Lower leg skin (tissue), 3 donors: ENCODE data around the gene PPP4R1.

ENCODE experiments used
- POLR2A ChIP-seq, 2 donors: fragments of 450-650 bp; IDR thresholded peaks; one replicate each; pipeline ENCODE4 v1.6.1; 2016 to 2017; ENCODE audit warnings: antibody characterized with exemption in 2 of 2, mild to moderate bottlenecking in 1 of 2, moderate library complexity in 1 of 2
- TF ChIP-seq, protein P1 (sequence below), 3 donors: fragments of 450-650 bp; IDR thresholded peaks; one replicate each; pipeline ENCODE4 v1.5.1; 2016; ENCODE audit warnings: antibody characterized with exemption in 3 of 3, mild to moderate bottlenecking in 3 of 3, moderate library complexity in 2 of 3

DNA sequence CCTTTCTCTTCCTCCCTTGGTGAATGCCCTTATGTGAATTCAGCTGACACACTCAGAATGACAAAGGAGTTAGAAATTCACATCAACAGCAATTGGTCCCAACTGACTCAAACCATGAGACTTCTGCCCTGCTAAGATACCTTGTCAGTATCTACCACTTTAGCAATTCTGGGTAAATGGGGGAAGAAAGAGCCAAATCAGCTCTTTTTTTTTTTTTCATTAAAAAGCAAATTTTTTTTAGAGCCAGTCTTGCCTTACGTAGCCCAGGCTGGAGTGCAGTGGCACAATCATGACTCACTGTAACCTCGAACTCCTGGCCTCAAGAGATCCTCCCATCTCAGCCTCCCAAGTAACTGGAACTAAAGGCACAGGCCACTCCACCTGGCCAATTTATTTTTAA lies 1.7 kb upstream of the PPP4R1 start:
- TF ChIP-seq, protein P1, sequence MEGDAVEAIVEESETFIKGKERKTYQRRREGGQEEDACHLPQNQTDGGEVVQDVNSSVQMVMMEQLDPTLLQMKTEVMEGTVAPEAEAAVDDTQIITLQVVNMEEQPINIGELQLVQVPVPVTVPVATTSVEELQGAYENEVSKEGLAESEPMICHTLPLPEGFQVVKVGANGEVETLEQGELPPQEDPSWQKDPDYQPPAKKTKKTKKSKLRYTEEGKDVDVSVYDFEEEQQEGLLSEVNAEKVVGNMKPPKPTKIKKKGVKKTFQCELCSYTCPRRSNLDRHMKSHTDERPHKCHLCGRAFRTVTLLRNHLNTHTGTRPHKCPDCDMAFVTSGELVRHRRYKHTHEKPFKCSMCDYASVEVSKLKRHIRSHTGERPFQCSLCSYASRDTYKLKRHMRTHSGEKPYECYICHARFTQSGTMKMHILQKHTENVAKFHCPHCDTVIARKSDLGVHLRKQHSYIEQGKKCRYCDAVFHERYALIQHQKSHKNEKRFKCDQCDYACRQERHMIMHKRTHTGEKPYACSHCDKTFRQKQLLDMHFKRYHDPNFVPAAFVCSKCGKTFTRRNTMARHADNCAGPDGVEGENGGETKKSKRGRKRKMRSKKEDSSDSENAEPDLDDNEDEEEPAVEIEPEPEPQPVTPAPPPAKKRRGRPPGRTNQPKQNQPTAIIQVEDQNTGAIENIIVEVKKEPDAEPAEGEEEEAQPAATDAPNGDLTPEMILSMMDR (IDR thresholded peaks at IDR 0.05), result no peak
- TF ChIP-seq POLR2A (IDR thresholded peaks at IDR 0.05), result no peak
